Activated CD8-positive, alpha-beta memory T cell treated with anti-CD3 and anti-CD28 coated beads for 4 hours (primary cell): ENCODE results near the gene LCE2B.

ENCODE experiments used
- DNase-seq, 2 donors: peaks; one replicate each; pipeline ENCODE4 v3.0.0-alpha.2; 2020; ENCODE audit warnings: low read depth in 2 of 2

Gene LCE2B

GRCh38 chr1:152735648-152736047 lies 49.7 kb downstream of the LCE2B start:
- DNase-seq, result no peak
